Ectodermal cell (in vitro differentiated cells): Measurements from ENCODE around the gene AURKA.

Experiments used
- H3K27ac ChIP-seq: 2 replicates; pipeline ENCODE4 v1.7.0; 2013; ENCODE audit warnings: mild to moderate bottlenecking, low read depth, low read length; ENCODE audit not compliant: insufficient read depth, poor library complexity, severe bottlenecking
- H3K27me3 ChIP-seq: 2 replicates; pipeline ENCODE4 v1.7.0; 2013; ENCODE audit warnings: mild to moderate bottlenecking, low read length; ENCODE audit not compliant: insufficient read depth, control insufficient read depth, poor library complexity, severe bottlenecking
- H3K36me3 ChIP-seq: one replicate; pipeline ENCODE4 v1.7.0; 2013; ENCODE audit warnings: low read length; ENCODE audit not compliant: control insufficient read depth, insufficient read depth
- H3K4me1 ChIP-seq: one replicate; pipeline ENCODE4 v1.7.0; 2013; ENCODE audit warnings: low read length; ENCODE audit not compliant: control insufficient read depth, insufficient read depth
- H3K4me3 ChIP-seq: 2 replicates; pipeline ENCODE4 v1.7.0; 2013; ENCODE audit warnings: low read depth, low read length, control low read depth; ENCODE audit not compliant: insufficient read depth
- H3K9me3 ChIP-seq: 2 replicates; pipeline ENCODE4 v1.7.0; 2013; ENCODE audit warnings: mild to moderate bottlenecking, low read length, moderate library complexity; ENCODE audit not compliant: control insufficient read depth
- WGBS, 2 experiments: methylation state at CpG; one replicate each; pipeline ENCODE4 v1.1.7; 2013; ENCODE audit warnings: missing lambda C conversion rate in 2 of 2; 5-methylcytosine and 5-hydroxymethylcytosine counted together

The AURKA gene

GRCh38 chr20:56381501-56381900, 10.5 kb downstream of the AURKA start:
- peaks cover 56% of the 10 kb centered on the region for H3K36me3 ChIP-seq
- H3K9me3 ChIP-seq: no peaks in the 10 kb centered on the region
- WGBS, 2 experiments: 87 to 91% methylated on average over 1 of the region's 1 CpG

GRCh38 chr20:56380375-56380774, 11.6 kb downstream of the AURKA start:
- WGBS, 2 experiments: 96 to 100% methylated on average over 1 of the region's 1 CpG
- Histone ChIP-seq H3K27ac (no peak overlapping the region), H3K4me1 (no peaks in the 10 kb centered on the region), H3K9me3 (no peaks in the 10 kb centered on the region), H3K27me3 (no peaks in the 10 kb centered on the region), H3K36me3 (peaks cover 51% of the 10 kb centered on the region), H3K4me3 (no peak overlapping the region)

More at GRCh38 chr20:56381501-56381900, 10.5 kb downstream of the AURKA start:
- no peak overlapping the region for H3K27ac ChIP-seq
- H3K4me3 ChIP-seq: no peak overlapping the region
- H3K4me1 ChIP-seq: no peaks in the 10 kb centered on the region
- H3K27me3 ChIP-seq: no peaks in the 10 kb centered on the region

- 95 to 98% methylated on average over 3 of the region's 3 CpGs for WGBS, 2 experiments
- peaks cover 46% of the 10 kb centered on the region for H3K36me3 ChIP-seq
Observed at GRCh38 chr20:56378386-56378785, 13.6 kb downstream of the AURKA start.

GRCh38 chr20:56376331-56376730, 15.7 kb downstream of the AURKA start:
- Histone ChIP-seq H3K27me3 (no peaks in the 10 kb centered on the region), H3K9me3 (no peaks in the 10 kb centered on the region), H3K4me3 (no peak overlapping the region), H3K27ac (no peak overlapping the region), H3K36me3 (peaks cover 39% of the 10 kb centered on the region), H3K4me1 (no peaks in the 10 kb centered on the region)
- 78 to 93% methylated on average over 2 of the region's 2 CpGs for WGBS, 2 experiments

More at GRCh38 chr20:56378386-56378785, 13.6 kb downstream of the AURKA start:
- no peaks in the 10 kb centered on the region for H3K9me3 ChIP-seq
- H3K27me3 ChIP-seq: no peaks in the 10 kb centered on the region
- H3K4me1 ChIP-seq: no peaks in the 10 kb centered on the region
- H3K4me3 ChIP-seq: no peak overlapping the region
- H3K27ac ChIP-seq: no peak overlapping the region

GRCh38 chr20:56373942-56374341, 18.1 kb downstream of the AURKA start:
- Histone ChIP-seq H3K4me3 (no peak overlapping the region), H3K36me3 (peaks cover 45% of the 10 kb centered on the region), H3K27me3 (no peaks in the 10 kb centered on the region), H3K9me3 (no peaks in the 10 kb centered on the region), H3K27ac (no peak overlapping the region), H3K4me1 (no peaks in the 10 kb centered on the region)
- WGBS, 2 experiments: 89 to 100% methylated on average over 1 of the region's 1 CpG

- WGBS, 2 experiments: 91 to 94% methylated on average over 1 of the region's 1 CpG
- H3K36me3 ChIP-seq: peaks cover 35% of the 10 kb centered on the region
- H3K4me3 ChIP-seq: no peak overlapping the region
- no peak overlapping the region for H3K27ac ChIP-seq
- H3K4me1 ChIP-seq: no peaks in the 10 kb centered on the region
- H3K9me3 ChIP-seq: no peaks in the 10 kb centered on the region
- no peaks in the 10 kb centered on the region for H3K27me3 ChIP-seq
Observed at GRCh38 chr20:56372850-56373249, 19.2 kb downstream of the AURKA start.

GRCh38 chr20:56371977-56372376, 20.0 kb downstream of the AURKA start:
- 96 to 97% methylated on average over 9 to 11 of the region's 11 CpGs for WGBS, 2 experiments
- no peaks in the 10 kb centered on the region for H3K9me3 ChIP-seq
- no peaks in the 10 kb centered on the region for H3K4me1 ChIP-seq
- H3K4me3 ChIP-seq: no peak overlapping the region
- no peak overlapping the region for H3K27ac ChIP-seq
- no peaks in the 10 kb centered on the region for H3K27me3 ChIP-seq
- H3K36me3 ChIP-seq: peaks cover 32% of the 10 kb centered on the region

- H3K4me1 ChIP-seq: no peaks in the 10 kb centered on the region
- H3K36me3 ChIP-seq: peaks cover 20% of the 10 kb centered on the region
- WGBS, 2 experiments: 90 to 95% methylated on average over 1 to 2 of the region's 4 CpGs
Observed at GRCh38 chr20:56369179-56369578, 22.8 kb downstream of the AURKA start.

GRCh38 chr20:56368351-56369134, 23.5 kb downstream of the AURKA start:
- Histone ChIP-seq H3K27me3 (no peaks in the 10 kb centered on the region), H3K4me1 (no peaks in the 10 kb centered on the region), H3K27ac (no peak overlapping the region), H3K9me3 (no peaks in the 10 kb centered on the region), H3K36me3 (peaks cover 20% of the 10 kb centered on the region), H3K4me3 (no peak overlapping the region)
- WGBS, 2 experiments: 88 to 94% methylated on average over 5 to 6 of the region's 6 CpGs

More at GRCh38 chr20:56369179-56369578, 22.8 kb downstream of the AURKA start:
- no peak overlapping the region for H3K27ac ChIP-seq
- H3K9me3 ChIP-seq: no peaks in the 10 kb centered on the region
- no peaks in the 10 kb centered on the region for H3K27me3 ChIP-seq
- no peak overlapping the region for H3K4me3 ChIP-seq

GRCh38 chr20:56363491-56363890, 28.5 kb downstream of the AURKA start:
- 92 to 95% methylated on average over 6 of the region's 6 CpGs for WGBS, 2 experiments
- H3K36me3 ChIP-seq: no peaks in the 10 kb centered on the region
- no peaks in the 10 kb centered on the region for H3K9me3 ChIP-seq
- H3K4me1 ChIP-seq: peaks cover 18% of the 10 kb centered on the region
- peaks cover 16% of the 10 kb centered on the region for H3K27me3 ChIP-seq
- H3K27ac ChIP-seq: no peak overlapping the region
- H3K4me3 ChIP-seq: no peak overlapping the region
